Stimulated activated naive B cell treated with anti-CD40 and anti-IgM and Interleukin-4, amounts not matched to agents 10 μg/mL and 1 μg/mL and 100 μg/mL, for 72 hours (primary cell): ENCODE data around the gene CTIF.

Source experiments
- ATAC-seq, 2 donors: fragments of 150-1000 bp; cut with Tn5 transposase; replicated peaks; 2 replicates each; pipeline ENCODE4 v1.10.0; 2021; ENCODE audit warnings: moderate library complexity in 1 of 2
- DNase-seq: peaks from one replicate; pipeline ENCODE4 v3.0.0; 2021
- H3K27ac Mint-ChIP-seq: one replicate; pipeline ENCODE4 v1.8.0; 2022; ENCODE audit warnings: mild to moderate bottlenecking, mixed read lengths
- H3K27me3 Mint-ChIP-seq, 2 donors: one replicate each; pipeline ENCODE4 v1.8.0; 2022; ENCODE audit warnings: mixed read lengths in 2 of 2
- H3K36me3 Mint-ChIP-seq, 2 donors: one replicate each; pipeline ENCODE4 v1.8.0; 2022; ENCODE audit warnings: mixed read lengths in 2 of 2, mild to moderate bottlenecking in 1 of 2
- H3K4me1 Mint-ChIP-seq, 2 donors: one replicate each; pipeline ENCODE4 v1.8.0; 2022; ENCODE audit warnings: mixed read lengths in 2 of 2, mild to moderate bottlenecking in 1 of 2
- H3K4me3 Mint-ChIP-seq, 2 donors: one replicate each; pipeline ENCODE4 v1.8.0; 2022; ENCODE audit warnings: mild to moderate bottlenecking in 2 of 2, mixed read lengths in 2 of 2, moderate library complexity in 1 of 2
- H3K9me3 Mint-ChIP-seq, 2 donors: one replicate each; pipeline ENCODE4 v1.8.0; 2022; ENCODE audit warnings: mixed read lengths in 2 of 2, mild to moderate bottlenecking in 1 of 2

The CTIF gene

DNA sequence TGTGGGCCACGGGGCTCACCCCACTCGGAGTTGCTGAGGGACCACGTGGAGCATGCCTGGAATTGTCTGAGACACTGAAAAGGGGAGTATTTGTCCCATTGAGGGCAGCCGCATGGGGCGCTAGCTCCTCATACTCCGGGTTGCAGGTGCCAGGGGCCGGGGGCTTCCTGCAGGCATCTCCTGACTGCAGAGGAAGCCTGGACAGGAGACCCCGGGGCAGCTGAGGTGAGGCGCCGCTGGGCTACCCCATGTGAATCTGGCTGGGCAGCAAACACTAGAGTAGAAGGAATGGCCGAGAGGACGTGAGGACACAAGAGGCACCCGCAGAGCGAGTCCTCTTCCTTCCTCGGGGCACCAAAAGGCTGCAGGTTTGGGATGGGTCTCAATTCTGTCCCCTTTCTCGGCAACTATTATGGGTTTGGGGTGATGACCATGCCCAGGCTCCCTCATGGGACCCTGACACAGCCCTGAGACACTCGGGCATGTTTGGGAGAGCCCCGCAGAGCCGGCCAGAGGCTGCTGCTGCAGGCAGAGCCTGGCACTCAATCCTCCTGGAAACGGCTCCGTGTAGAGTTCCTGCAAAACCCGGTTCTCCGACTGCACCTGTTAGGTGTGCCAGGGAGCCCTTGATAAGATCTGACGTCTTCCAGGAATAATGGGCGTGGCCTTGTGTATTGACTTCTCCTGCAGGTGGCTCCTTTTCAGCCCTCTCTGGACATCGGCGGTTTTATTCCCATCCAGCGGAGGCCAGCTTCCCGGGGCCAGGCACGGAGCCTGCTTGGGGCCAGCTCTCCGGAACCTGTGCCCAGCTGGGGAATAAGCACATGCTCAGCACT, 77.0 kb downstream of the CTIF start:
- no peaks in the 10 kb centered on the region for H3K36me3 Mint-ChIP-seq
- no peaks in the 10 kb centered on the region for H3K27me3 Mint-ChIP-seq
- DNase-seq, result no peak
- ATAC-seq, result no peak
- no peak overlapping the region for H3K27ac Mint-ChIP-seq
- H3K9me3 Mint-ChIP-seq, result no peaks in the 10 kb centered on the region
- H3K4me3 Mint-ChIP-seq, result no peak overlapping the region
- H3K4me1 Mint-ChIP-seq, result no peaks in the 10 kb centered on the region

DNA sequence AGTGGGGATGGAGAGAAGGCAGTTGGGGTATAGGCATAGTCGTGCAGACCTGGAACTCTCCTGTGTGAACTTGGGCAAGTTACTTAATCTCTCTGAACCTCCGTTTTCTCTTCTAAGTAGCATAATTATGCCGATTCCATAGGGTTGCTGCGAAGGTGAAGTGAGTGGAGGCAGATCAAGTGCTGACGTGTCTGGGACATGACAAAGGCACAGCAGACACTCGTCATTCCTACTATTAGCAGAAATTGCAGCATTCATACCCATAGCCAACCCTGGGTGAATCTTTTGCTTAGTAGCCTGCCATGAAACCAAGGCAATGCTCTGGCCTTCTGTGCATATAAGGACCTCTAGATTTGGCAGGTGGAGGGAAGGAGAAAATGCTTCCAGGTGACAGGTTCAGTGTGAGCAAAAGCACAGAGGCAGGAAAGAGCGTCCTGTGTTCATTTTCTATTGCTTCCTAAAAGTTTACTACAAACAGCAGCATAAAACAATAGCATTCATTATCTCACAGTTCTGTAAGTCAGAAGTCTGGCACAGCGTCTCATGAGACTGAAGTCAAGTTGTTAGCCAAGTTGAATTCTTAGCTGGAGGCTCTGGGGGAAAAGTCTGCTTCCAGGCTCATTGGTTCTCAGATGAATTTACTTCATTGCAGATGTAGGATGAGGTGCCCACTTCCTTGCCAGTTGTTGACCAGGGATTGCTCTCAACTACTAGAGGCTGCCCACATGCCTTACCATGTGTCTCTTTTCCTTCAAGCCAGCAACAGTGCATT, 77.8 kb downstream of the CTIF start:
- Mint-ChIP-seq H3K9me3 (no peaks in the 10 kb centered on the region), H3K27ac (no peak overlapping the region), H3K36me3 (no peaks in the 10 kb centered on the region), H3K4me3 (no peak overlapping the region), H3K4me1 (peaks cover 3% of the 10 kb centered on the region in 2 donors), H3K27me3 (no peaks in the 10 kb centered on the region)
- ATAC-seq (no peak), DNase-seq (no peak)

DNA sequence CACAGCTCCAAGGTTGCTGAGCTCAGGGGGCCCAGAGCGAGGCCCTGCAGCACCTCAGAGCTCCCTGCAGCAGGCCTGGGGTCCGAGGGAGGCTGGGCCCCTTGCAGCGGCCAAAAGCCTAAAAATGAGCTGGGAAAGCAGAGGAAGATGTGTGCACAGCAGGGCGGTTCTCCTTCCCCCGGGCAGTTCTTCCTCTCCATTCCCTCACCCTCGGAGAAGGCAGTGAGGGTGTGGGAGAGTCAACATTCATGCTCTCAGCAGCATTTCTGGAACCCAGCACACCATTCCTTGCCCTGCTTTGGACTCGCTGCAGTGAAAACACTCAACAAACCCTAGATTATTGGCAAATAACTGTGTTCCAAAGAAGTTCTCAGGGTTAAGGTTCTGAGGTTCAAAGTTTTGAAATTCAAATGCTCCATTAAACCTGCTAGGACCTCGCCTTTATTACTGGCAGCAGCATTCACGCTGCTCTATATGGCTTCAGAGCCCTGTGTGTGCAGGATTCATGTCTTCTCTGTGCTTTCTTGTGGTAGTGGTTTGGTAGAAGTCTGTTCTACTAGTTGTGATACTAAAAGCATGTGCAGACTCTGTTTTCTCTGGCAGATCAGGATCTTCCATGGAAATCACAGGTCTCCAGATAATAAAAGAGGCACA, 79.1 kb downstream of the CTIF start:
- Mint-ChIP-seq H3K4me1 (peaks cover 10 to 16% of the 10 kb centered on the region in 2 donors), H3K9me3 (no peaks in the 10 kb centered on the region), H3K27me3 (no peaks in the 10 kb centered on the region), H3K36me3 (no peaks in the 10 kb centered on the region), H3K4me3 (no peak overlapping the region), H3K27ac (no peak overlapping the region)
- DNase-seq (no peak), ATAC-seq (no peak)

DNA sequence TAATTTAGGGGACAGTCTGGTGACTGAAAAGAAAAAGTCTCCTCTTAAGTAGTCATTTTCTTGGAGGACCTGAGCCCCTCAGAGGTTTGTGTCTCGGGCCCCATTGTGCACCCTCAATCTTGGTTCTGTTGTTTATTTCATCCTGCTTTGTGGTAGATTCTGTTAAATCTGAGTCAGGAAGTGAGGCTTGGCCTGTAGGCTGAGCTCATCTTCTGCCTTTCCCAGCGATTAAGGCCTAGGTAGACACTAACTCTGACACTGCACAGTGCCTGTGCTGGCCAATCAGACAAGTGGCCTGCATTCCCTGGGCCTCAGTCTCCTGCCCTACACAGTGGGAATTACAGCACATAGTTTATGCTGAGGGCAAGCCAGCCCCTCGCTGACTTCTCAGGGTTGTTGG, 80.2 kb downstream of the CTIF start:
- Mint-ChIP-seq H3K4me1 (peaks cover 15 to 24% of the 10 kb centered on the region in 2 donors), H3K9me3 (no peaks in the 10 kb centered on the region), H3K27me3 (no peaks in the 10 kb centered on the region), H3K4me3 (no peak overlapping the region), H3K36me3 (no peaks in the 10 kb centered on the region), H3K27ac (no peak overlapping the region)
- ATAC-seq (no peak), DNase-seq (no peak)

DNA sequence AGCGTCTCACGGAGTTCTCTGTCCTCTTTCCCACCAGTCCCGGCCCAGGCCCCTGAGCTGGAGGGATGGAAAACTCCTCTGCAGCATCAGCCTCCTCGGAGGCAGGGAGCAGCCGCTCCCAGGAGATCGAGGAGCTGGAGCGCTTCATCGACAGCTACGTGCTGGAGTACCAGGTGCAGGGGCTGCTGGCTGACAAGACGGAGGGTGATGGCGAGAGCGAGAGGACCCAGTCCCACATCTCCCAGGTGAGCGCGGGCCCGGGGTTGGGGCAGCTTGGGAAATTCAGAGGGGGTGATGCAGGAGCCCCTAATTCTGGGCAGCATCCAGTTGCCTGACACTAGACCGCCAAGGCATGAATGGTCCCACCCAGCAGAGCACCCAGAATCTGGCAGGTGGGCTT, 80.7 kb downstream of the CTIF start:
- Mint-ChIP-seq H3K27ac (no peak overlapping the region), H3K4me3 (no peak overlapping the region), H3K36me3 (no peaks in the 10 kb centered on the region), H3K4me1 (peaks cover 15 to 24% of the 10 kb centered on the region in 2 donors), H3K27me3 (no peaks in the 10 kb centered on the region), H3K9me3 (no peaks in the 10 kb centered on the region)
- ATAC-seq (no peak), DNase-seq (no peak)

DNA sequence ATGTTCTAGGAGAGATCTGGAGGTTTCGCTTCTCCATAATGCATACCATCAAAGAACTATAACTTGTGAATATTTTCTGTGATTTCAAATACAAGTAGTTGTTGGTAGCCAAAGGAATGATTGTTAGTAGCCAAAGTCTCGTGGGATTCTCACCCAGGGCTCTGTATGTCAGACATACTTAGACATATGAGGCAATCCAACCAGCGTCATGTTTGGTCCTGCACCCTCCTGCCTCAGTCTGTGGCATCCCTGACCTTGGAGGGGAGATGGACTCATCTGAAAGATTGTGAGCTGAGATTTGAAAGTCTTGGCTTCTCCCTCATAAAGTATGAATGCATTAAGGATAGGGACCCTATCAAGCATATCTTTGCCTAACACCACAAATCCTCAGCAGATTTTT, 81.2 kb downstream of the CTIF start:
- Mint-ChIP-seq H3K36me3 (no peaks in the 10 kb centered on the region), H3K27ac (no peak overlapping the region), H3K4me3 (no peak overlapping the region), H3K27me3 (no peaks in the 10 kb centered on the region), H3K9me3 (no peaks in the 10 kb centered on the region), H3K4me1 (peaks cover 15 to 24% of the 10 kb centered on the region in 2 donors)
- ATAC-seq (no peak), DNase-seq (no peak)

DNA sequence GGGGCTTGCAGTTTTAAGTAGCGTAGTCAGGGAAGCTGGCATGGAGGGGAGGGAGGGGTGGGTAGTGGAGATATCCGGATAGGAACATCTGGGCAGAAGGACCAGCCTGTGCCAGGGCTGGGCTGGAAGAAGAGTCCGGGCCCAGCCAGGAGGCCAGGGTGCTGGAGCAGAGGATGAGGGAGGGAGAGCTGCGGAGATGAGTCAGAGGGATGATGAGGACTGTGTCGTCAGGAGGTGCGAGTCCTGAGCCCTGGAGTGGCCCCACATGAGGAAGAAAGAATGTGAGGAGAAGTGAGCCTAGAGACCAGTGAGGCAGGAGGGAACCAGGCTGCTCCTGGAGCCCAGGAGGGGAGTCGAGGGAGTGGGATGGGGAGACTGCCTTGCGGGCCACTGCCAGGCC, 82.4 kb downstream of the CTIF start:
- no peaks in the 10 kb centered on the region for H3K9me3 Mint-ChIP-seq
- DNase-seq (no peak), ATAC-seq (no peak)
- H3K27me3 Mint-ChIP-seq, result no peaks in the 10 kb centered on the region
- H3K36me3 Mint-ChIP-seq, result no peaks in the 10 kb centered on the region
- peaks cover 15 to 24% of the 10 kb centered on the region in 2 donors for H3K4me1 Mint-ChIP-seq
- H3K27ac Mint-ChIP-seq, result no peak overlapping the region
- no peak overlapping the region for H3K4me3 Mint-ChIP-seq

DNA sequence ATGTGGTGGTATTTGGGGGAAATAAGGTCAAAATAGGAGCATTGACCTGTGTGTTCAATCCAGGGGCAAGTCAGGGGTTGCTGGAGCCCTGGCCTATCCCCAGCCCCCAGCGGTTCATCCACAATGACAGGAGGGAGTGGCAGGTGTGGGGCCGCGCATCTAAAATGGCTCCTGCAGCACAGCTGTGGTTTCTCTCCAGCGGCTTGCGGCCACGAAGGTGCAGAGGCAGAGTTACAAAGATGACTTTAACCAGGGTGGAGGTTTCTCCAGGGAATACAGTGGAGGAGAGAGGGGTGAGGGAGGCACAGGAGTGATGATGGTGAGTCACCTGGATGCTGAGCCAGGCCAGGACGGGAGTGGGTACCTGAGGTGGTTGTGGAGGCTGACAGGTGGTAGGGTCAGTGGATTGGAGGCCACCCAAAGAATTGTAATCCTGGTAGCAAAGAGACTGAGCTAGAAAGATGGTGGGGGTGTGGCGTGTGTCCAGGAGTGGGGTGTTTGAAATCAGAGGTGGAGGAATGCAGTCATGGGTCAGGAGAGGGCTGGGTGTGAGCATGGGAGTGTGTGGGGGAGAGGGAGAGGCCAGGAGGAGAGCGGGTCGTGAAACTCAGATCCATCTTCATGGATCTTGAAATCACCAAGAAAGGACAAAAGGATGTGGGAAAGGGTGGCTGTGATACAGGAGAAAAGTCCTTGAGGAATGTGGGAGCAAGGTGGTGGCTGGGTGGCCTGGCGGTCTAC, 83.2 kb downstream of the CTIF start:
- H3K27ac Mint-ChIP-seq, result no peak overlapping the region
- H3K4me1 Mint-ChIP-seq, result peaks cover 15 to 24% of the 10 kb centered on the region in 2 donors
- no peak for DNase-seq
- H3K27me3 Mint-ChIP-seq, result no peaks in the 10 kb centered on the region
- H3K4me3 Mint-ChIP-seq, result peak overlapping the region in 1 of 2 donors; percentile 3
- no peak for ATAC-seq
- H3K36me3 Mint-ChIP-seq, result no peaks in the 10 kb centered on the region
- no peaks in the 10 kb centered on the region for H3K9me3 Mint-ChIP-seq

DNA sequence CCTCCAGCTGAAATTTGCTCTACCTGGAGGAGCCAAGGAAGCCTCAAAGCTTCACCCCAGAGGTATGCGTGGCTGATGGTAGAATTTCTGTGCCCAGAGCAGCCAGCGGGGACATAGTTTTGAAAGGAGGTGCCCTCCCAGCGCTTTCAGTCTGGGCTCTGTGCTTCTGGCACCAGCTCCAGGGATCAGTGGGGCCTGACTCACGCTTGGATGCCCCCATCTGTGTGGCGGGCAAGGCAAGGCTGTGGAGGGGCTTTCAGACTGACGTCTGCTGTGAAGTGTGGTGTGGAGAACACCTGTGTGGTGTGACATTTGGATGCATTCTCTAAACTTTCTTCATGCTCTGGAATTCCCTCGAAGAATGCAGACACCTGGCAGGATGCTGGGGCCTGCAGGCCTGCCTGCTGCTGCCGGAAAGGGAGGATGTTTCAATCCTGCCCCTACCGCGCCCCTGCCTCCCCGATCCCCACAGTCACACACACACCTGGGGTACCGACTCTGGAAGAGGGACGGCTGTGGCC, 84.1 kb downstream of the CTIF start:
- Mint-ChIP-seq H3K4me1 (peaks cover 15 to 24% of the 10 kb centered on the region in 2 donors), H3K9me3 (no peaks in the 10 kb centered on the region), H3K27ac (no peak overlapping the region), H3K27me3 (no peaks in the 10 kb centered on the region), H3K4me3 (no peak overlapping the region), H3K36me3 (peaks cover 0 to 3% of the 10 kb centered on the region in 2 donors)
- ATAC-seq (peak; percentile 87 to 93), DNase-seq (peak; percentile 35)

DNA sequence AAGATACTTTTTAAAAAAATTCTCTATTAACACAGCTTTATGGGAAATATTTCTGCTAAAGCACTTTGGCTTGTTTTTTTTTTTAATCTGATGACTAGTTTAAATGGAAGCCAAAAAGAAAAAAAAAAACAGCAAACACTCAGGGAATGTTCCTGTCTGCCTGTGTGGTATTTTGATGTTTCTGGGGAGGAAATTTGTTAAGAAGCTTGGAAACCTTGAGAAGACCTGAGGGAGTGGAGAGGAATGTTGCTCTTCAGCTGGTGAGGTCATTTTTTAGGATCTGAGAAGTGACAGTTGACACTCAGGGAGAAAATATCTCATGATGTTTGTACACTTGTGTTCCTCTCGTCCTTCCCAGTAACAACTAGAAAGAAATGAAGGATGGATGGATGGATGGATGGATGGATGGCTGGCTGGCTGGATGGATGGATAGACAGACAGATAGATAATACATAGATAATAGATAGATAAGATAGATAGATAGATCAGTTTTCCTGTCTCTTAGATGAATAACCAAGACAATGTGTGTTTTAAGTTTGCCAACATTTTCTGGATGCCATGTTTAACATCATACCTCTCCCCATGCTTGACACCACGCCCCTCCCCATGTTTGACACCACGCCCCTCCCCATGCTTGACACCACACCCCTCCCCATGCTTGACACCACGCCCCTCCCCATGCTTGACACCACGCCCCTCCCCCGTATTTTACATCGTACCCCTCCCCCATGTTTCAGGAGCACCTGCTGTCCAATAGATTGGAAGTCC, 84.8 kb downstream of the CTIF start:
- Mint-ChIP-seq H3K36me3 (peaks cover 0 to 3% of the 10 kb centered on the region in 2 donors), H3K9me3 (no peaks in the 10 kb centered on the region), H3K27me3 (no peaks in the 10 kb centered on the region), H3K4me1 (peaks cover 15 to 24% of the 10 kb centered on the region in 2 donors), H3K4me3 (no peak overlapping the region), H3K27ac (no peak overlapping the region)
- ATAC-seq (no peak), DNase-seq (no peak)

DNA sequence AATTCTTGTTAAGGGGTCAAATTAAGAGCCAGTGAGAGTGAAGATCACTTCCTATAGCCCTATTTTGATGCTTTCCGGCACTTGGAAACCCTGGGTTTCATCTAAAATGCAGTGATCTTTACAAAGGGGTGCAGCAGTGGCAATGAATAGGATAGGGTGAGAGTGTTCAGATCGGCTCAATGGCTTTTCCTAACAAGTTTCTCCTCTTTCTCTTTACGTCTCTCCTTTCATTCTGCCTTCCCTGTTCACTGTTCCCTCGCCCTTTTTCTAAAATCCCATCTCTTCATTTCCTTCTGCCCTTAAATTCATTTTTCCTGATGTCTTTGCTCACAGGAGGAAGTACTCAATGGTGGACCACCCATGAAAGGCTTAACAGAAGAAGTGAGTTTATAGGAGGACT, 86.0 kb downstream of the CTIF start:
- ATAC-seq, result no peak
- no peak overlapping the region for H3K27ac Mint-ChIP-seq

DNA sequence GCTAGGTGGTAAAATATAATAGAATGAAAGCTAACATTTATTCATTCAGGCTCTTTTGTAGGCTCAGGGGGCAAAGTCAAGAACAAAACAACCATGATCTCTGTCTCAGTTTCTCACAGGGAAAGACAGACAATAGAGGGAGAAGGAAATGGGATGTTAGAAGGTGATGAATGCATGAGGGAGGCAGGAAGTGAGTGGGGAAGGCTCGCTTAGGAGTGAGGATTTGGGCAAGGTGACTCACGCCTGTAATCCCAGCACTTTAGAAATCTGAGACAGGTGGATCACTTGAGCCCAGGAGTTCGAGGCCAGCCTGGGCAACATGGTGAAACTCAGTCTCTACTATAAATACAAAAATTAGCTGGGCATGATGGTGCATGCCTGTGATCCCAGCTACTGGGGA, 88.4 kb downstream of the CTIF start:
- DNase-seq (no peak), ATAC-seq (no peak)
- H3K36me3 Mint-ChIP-seq, result peaks cover 3% of the 10 kb centered on the region in 2 donors
- no peaks in the 10 kb centered on the region for H3K27me3 Mint-ChIP-seq
- peaks cover 6 to 15% of the 10 kb centered on the region in 2 donors for H3K4me1 Mint-ChIP-seq
- no peaks in the 10 kb centered on the region for H3K9me3 Mint-ChIP-seq
- no peak overlapping the region for H3K4me3 Mint-ChIP-seq
- no peak overlapping the region for H3K27ac Mint-ChIP-seq

More for the DNA sequence above, 86.0 kb downstream of the CTIF start:
- H3K4me1 Mint-ChIP-seq, result peaks cover 15 to 24% of the 10 kb centered on the region in 2 donors
- no peaks in the 10 kb centered on the region for H3K9me3 Mint-ChIP-seq
- H3K27me3 Mint-ChIP-seq, result no peaks in the 10 kb centered on the region
- H3K36me3 Mint-ChIP-seq, result peaks cover 0 to 3% of the 10 kb centered on the region in 2 donors
- DNase-seq, result no peak
- no peak overlapping the region for H3K4me3 Mint-ChIP-seq

DNA sequence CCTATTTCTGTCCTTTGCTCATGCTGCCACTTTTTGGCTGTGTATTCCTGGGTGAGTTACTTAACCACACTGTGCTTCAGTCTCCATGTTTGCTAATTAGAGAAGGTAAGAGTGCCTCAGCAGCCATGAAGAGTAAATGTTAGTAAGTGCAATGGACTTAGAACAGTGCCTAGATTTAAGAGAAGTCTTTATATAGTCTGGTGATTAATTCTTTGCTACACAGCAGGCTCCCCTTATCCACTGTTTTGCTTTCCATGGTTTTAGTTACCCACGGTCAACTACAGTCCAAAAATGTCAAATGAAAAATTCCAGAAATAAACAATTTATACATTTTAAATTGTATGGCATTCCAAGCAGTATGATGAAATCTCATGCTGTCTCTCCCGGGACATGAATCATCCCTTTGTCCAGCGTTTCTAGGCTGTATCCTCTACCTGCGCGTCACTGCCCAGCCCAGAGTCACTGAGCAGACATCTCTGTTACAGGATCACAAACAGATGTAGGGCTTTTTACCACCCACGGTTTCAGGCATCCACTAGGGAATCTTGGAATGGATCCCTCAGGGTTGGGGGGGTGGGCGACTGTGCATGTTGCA, 91.0 kb downstream of the CTIF start:
- Mint-ChIP-seq H3K4me1 (no peaks in the 10 kb centered on the region), H3K9me3 (no peaks in the 10 kb centered on the region), H3K36me3 (peaks cover 6% of the 10 kb centered on the region in 2 donors), H3K27ac (no peak overlapping the region), H3K27me3 (no peaks in the 10 kb centered on the region), H3K4me3 (no peak overlapping the region)
- DNase-seq, result no peak
- no peak for ATAC-seq
